Ovary (tissue), 3 donors: ENCODE measurements around the gene PPP2R2C.

Experiments used
- CTCF ChIP-seq, 3 donors: fragments of 450-650 bp in 2 of 3; fragments of 200-600 bp in 1 of 3; IDR thresholded peaks; one replicate each; pipeline versions ENCODE4 v1.5.1 to v1.8.0; 2016 to 2022; ENCODE audit warnings: antibody characterized with exemption in 3 of 3, mild to moderate bottlenecking in 1 of 3
- EP300 ChIP-seq: sonication (generic); formaldehyde crosslinking; IDR thresholded peaks from one replicate; pipeline ENCODE4 v1.6.1; 2017; ENCODE audit warnings: antibody characterized with exemption
- donor health status: DM: no; HTN: no; CAD: no.

GRCh38 chr4:6450709-6451108, 21.7 kb downstream of the PPP2R2C start:
- TF ChIP-seq CTCF (IDR thresholded peaks at IDR 0.05) (no peak), EP300 (no peak)
